ENCODE results near the gene ZSWIM1. TPM values are rescaled to one million over a fixed set of nuclear protein-coding genes. Genes with fewer than 3 reads are reported as not detected.
"Not testable (repeated sequence)": the region's sequence is repeated elsewhere in the genome, so short reads cannot be mapped to it uniquely, and the experiment has no call there.

ZSWIM1 gene
- total RNA-seq, 1 donor from 2014 or later = 15.1 TPM

- Mint-ChIP-seq H3K27me3 (no peaks in the 10 kb centered on the region), H3K36me3 (ENCODE audit: insufficient read depth) (peaks cover 5% of the 10 kb centered on the region)
- TF ChIP-seq, protein P1, sequence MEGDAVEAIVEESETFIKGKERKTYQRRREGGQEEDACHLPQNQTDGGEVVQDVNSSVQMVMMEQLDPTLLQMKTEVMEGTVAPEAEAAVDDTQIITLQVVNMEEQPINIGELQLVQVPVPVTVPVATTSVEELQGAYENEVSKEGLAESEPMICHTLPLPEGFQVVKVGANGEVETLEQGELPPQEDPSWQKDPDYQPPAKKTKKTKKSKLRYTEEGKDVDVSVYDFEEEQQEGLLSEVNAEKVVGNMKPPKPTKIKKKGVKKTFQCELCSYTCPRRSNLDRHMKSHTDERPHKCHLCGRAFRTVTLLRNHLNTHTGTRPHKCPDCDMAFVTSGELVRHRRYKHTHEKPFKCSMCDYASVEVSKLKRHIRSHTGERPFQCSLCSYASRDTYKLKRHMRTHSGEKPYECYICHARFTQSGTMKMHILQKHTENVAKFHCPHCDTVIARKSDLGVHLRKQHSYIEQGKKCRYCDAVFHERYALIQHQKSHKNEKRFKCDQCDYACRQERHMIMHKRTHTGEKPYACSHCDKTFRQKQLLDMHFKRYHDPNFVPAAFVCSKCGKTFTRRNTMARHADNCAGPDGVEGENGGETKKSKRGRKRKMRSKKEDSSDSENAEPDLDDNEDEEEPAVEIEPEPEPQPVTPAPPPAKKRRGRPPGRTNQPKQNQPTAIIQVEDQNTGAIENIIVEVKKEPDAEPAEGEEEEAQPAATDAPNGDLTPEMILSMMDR (IDR thresholded peaks at IDR 0.05; ENCODE audit: unreplicated experiment) = no peak
Measured at GRCh38 chr20:45898285-45898684, 17.3 kb downstream of the ZSWIM1 start.

DNA sequence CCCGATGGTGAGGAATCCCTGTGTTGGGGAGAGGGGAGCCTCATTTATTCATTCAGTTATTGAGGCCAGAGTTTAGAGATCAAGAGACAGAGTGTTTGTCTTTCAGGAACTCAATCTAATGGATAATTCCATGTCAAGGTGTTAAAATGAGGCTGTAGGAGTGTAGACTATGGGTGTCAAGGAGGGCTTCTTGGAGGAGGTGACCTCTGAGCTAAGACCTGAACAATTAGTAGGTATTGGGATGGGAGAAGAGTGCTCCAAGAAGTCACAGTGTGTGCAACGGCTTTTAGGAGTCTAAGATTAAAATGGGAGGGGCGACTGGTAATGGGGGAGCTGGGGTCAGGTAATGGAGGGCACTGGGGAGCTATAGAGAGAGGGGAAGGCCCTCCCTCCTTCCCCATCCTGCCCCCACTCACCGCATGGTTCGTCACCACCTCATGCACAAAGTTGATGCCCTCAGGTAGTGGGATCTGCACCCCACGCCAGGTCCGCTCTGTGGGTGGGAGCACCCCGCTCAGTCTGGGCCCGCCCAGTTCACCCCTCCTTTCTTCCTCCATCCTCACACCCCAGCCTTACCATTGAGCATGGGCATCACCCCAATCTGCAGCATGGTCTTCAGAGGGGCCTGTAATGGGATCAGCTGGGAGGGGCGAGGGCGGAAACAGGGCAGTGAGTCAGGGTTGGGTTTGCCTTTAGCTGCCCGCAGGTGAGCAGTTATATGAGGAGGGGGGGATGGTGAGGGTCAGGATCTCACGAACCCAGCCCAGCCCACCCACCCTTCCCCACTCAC lies 18.2 kb downstream of the ZSWIM1 start:
- H3K4me1 Mint-ChIP-seq (ENCODE audit: low read depth) = no peaks in the 10 kb centered on the region
- no peaks in the 10 kb centered on the region for H3K27me3 Mint-ChIP-seq
- TF ChIP-seq, protein P1 (IDR thresholded peaks at IDR 0.05; ENCODE audit: unreplicated experiment) = no peak
- DNase-seq (ENCODE audit: low spot score, unreplicated experiment) = no peak
- no peaks in the 10 kb centered on the region for H3K9me3 Mint-ChIP-seq (ENCODE audit: low read depth)
- no peak overlapping the region for H3K4me3 Mint-ChIP-seq (ENCODE audit: low read depth)
- peaks cover 2% of the 10 kb centered on the region for H3K36me3 Mint-ChIP-seq (ENCODE audit: insufficient read depth)
- no peak overlapping the region for H3K27ac Mint-ChIP-seq

More at GRCh38 chr20:45898285-45898684, 17.3 kb downstream of the ZSWIM1 start:
- H3K27ac Mint-ChIP-seq = no peak overlapping the region
- no peak for DNase-seq (ENCODE audit: low spot score, unreplicated experiment)
- no peak overlapping the region for H3K4me3 Mint-ChIP-seq (ENCODE audit: low read depth)
- H3K9me3 Mint-ChIP-seq (ENCODE audit: low read depth) = no peaks in the 10 kb centered on the region
- no peaks in the 10 kb centered on the region for H3K4me1 Mint-ChIP-seq (ENCODE audit: low read depth)

DNA sequence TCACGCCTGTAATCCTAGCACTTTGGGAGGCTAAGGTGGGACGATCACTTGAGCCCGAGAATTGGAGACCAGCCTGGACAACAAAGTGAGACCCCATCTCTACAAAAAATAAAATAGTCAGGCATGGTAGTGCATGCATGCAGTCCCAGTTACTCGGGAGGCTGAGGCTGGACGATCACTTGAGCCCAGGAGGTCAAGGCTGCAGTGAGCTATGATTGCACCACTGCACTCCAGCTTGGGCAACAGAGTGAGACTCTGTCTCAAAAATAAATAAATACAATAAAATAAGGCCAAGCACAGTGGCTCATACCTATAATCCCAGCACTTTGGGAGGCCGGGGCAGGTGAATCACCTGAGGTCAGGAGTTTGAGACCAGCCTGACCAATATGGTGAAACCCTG lies 20.3 kb downstream of the ZSWIM1 start:
- H3K27ac Mint-ChIP-seq; H3K27me3 Mint-ChIP-seq; H3K4me3 Mint-ChIP-seq (ENCODE audit: low read depth); H3K36me3 Mint-ChIP-seq (ENCODE audit: insufficient read depth); DNase-seq (ENCODE audit: low spot score, unreplicated experiment); H3K4me1 Mint-ChIP-seq (ENCODE audit: low read depth); H3K9me3 Mint-ChIP-seq (ENCODE audit: low read depth): not testable (repeated sequence)

- no peak overlapping the region for H3K4me3 Mint-ChIP-seq (ENCODE audit: low read depth)
- peaks cover 5% of the 10 kb centered on the region for H3K36me3 Mint-ChIP-seq (ENCODE audit: insufficient read depth)
- no peak overlapping the region for H3K27ac Mint-ChIP-seq
- no peaks in the 10 kb centered on the region for H3K4me1 Mint-ChIP-seq (ENCODE audit: low read depth)
- H3K9me3 Mint-ChIP-seq (ENCODE audit: low read depth) = no peaks in the 10 kb centered on the region
- TF ChIP-seq, protein P1 (IDR thresholded peaks at IDR 0.05; ENCODE audit: unreplicated experiment) = no peak
- no peak for DNase-seq (ENCODE audit: low spot score, unreplicated experiment)
- no peaks in the 10 kb centered on the region for H3K27me3 Mint-ChIP-seq
Measured at GRCh38 chr20:45902199-45902701, 21.2 kb downstream of the ZSWIM1 start.

GRCh38 chr20:45904583-45905504 lies 23.8 kb downstream of the ZSWIM1 start:
- no peaks in the 10 kb centered on the region for H3K9me3 Mint-ChIP-seq (ENCODE audit: low read depth)

More at GRCh38 chr20:45904583-45905504, 23.8 kb downstream of the ZSWIM1 start:
- peaks cover 5% of the 10 kb centered on the region for H3K36me3 Mint-ChIP-seq (ENCODE audit: insufficient read depth)
- H3K27ac Mint-ChIP-seq = no peak overlapping the region
- TF ChIP-seq, protein P1 (IDR thresholded peaks at IDR 0.05; ENCODE audit: unreplicated experiment) = no peak
- H3K4me1 Mint-ChIP-seq (ENCODE audit: low read depth) = no peaks in the 10 kb centered on the region
- H3K4me3 Mint-ChIP-seq (ENCODE audit: low read depth) = no peak overlapping the region
- no peaks in the 10 kb centered on the region for H3K27me3 Mint-ChIP-seq
- DNase-seq (ENCODE audit: low spot score, unreplicated experiment) = no peak
